Activated CD4-positive, alpha-beta T cell treated with anti-CD3 and anti-CD28 coated beads for 4 hours (primary cell): ENCODE measurements around the gene SLBP.
A peak's percentile ranks its signal among the peaks of the same experiment; 100 is the strongest.

ENCODE experiments used
- DNase-seq, 2 donors: peaks; one replicate each; pipeline ENCODE4 v3.0.0-alpha.2; 2020

Gene SLBP

DNA sequence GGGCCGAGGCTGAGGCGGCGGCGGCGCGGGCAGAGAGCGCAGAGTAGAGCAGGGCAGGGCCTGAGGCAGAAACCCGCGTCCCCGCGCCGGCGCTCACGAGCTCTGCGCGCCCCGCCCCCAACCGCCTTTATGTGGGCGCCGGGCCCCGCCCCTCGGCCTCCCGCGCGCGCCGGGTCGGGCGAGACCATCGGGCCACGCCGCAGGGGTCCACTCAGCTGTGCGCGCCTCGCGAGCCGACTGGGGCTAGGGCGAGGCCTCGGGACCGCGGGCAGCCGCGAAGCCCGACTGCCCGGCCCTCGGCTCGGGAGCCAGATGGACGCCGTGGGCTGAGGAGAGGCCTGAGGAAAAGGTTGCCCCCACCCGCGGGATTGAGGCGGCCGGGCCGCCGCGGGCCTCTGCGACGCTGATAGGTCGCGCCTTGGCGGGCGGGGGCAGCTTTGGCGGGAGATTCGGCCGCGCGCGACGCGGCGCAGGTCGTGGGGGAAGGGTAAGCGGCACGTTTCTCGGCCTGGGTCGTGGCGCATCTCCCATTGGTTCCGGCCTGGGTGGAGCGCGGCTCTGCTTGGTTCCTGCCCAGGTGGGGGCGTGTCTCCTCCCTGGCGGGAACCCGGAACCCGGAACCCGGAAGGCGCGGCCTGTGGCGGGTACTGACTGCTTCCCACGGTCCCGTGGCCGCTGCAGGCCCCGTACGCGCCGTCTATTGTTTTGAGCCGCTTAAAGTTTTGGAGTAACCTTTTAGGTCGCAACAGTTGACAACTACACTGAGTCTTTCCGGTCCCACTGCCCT is at the start of gene SLBP:
Gene SLBP, minus strand, starts transcription at position 104 of the 787 bp plus-strand sequence. CDS start 131 bp downstream, outside the sequence.
- DNase-seq = peak; percentile 99

DNA sequence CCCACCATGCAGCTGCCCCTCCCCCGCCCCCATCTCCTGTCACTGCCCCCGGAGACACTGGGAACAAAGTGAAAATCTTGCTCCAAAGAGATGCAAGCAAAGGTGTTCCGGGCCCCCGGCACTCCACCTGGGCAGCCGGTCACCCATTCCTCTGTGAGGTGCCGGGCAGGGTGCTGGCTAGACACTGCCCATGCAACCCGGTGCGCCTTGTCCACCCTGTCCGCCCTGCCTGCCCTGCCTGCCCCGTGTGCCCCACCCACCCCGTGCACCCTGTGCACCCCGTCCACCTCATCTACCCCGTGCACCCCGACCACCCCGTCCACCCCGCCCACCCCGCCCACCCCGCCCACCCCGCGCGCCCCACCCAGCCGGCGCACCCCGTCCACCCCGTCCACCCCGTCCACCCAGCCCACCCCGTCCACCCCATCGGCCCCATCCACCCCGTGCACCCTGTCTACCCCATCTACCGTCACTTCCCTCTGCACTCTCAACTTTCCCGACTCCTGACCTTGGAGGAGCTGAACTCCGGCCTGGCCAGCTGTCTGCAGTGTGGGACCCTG is 49.1 kb upstream of the SLBP start:
- no peak for DNase-seq

DNA sequence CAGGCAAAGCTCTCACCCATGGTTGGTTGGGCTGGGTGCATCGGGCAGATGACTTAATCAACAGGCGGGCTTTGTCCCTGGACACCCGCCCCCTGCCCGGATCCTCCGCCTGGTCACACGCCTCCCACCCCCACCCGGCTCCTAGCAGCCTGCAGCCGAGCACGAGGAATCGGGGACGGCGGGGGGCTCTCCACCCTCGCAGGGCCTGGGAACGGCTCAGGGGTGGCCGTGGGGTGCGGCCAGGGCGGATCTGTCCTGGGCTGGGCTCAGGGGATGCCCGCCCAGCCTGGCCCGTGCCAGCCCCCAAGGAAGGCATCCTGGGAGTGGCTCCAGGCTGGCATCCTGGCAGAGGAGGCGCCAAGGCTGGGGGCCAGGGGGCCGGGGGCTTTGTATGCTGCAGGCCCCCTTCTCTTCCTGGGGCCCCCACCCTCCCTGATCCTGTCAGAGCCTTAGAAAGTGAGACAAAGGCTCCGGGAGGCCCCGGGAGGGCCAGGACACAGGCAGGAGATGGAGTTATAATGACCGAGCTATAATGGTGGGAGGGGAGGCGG is 48.5 kb upstream of the SLBP start:
- DNase-seq = no peak

DNA sequence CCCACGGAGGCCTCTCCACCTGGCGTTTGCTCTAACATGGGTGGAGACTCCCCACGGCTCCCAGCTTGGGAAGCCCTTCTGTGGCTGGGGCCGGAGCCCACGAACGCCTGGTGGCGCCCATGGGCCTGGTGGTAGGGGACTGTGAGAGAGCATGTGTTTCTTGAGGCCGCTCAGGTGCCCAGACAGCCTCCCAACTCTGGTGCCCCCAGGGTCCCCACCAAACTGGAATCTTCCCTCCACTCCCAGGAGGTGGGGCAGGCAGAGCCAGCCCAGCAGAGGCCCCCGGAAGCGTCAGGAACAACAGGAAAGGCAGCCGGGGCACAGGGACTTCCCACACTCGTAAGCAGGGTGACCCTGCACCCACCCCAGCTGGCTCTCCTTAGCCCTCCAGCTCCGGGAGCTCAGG is 47.7 kb upstream of the SLBP start:
- no peak for DNase-seq

DNA sequence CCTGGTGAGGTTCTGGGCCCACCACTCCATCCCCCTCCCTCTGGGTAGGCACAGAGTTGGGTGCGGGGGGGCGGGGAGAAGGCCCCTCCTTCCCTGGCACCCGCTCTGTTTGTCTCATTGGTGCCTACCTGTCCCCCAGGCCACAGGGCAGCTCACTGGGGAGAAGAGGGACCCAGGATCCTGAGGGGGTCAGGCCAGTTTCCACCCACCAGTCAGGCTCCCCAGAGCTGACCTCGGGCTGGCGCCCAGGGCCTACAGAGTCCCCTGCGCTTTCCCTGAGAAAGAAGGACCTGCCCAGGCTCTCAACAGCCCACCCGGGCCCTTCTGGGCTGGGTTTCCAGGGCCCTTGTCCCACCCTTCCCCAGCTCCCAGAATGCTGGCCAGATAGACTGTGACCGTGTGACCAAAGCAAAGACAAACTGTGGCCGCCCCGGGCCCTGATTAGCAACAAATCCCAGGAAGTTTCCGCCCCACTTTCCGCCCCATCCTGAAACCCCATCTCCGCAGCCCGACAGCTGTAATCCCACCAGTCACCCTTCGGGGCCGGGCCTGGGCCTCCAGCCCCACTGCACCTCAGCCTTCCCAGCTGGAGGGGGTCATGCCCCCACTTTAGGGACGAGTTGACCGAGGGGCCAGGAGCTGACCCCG is 47.2 kb upstream of the SLBP start:
- no peak for DNase-seq

DNA sequence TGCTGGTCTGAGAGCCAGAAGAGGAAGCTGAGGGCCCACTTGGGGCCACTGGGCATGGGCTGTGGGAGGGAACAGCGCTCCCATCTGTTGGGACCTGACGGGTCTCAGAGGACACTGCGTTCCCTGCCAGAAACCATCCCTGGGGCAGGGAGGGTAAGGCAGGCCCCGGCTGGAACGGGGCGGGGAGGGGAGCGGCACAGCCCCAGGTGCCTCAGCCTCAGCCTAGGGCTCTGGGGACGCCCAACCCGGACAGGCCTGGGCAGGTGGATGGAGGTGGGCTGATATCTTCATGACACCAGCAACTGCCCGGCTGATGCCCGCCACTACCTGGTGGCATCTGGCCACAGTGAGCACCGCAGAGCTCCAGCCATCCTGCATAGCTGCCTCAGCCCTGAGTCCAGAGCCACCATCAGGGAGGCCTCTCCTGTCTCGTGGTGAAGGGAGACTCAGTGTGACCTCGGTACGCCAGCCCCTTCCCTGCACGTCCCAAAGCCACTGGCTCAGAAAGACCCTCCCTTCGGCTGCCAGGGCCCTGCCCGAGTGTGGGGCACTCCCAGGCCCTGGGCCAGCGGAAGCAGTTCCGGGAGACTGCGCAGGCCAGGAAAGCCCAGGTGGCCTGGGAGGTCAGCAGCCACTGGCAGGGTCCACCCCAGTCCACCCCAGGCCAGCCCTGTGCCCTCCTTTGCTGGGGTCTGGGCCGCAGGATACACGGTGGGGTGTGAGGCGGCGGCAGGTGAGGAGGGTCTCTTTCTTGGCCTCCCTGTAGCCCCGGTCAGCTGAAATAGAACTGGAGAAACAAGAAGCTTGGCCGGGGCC is 46.4 kb upstream of the SLBP start:
- DNase-seq = no peak

DNA sequence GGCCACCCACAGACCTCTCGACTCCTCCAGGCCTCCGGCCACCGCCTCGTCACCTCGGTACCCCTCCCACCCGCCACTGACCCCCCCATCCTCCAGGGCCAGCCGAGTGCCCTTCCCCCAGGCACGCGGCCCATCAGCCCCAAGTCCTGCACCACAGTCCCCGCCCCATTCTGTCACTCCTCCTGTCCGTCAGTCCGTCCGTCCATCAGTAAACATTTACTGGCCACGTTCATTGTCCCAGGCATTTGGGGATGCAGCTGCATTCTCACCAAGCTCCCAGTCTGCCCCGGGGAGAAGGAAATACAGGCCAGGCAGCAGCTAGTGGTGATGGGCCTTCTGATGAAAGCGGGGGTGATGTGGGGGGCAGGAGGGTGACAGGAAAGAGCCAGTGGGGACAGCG is 45.7 kb upstream of the SLBP start:
- no peak for DNase-seq

DNA sequence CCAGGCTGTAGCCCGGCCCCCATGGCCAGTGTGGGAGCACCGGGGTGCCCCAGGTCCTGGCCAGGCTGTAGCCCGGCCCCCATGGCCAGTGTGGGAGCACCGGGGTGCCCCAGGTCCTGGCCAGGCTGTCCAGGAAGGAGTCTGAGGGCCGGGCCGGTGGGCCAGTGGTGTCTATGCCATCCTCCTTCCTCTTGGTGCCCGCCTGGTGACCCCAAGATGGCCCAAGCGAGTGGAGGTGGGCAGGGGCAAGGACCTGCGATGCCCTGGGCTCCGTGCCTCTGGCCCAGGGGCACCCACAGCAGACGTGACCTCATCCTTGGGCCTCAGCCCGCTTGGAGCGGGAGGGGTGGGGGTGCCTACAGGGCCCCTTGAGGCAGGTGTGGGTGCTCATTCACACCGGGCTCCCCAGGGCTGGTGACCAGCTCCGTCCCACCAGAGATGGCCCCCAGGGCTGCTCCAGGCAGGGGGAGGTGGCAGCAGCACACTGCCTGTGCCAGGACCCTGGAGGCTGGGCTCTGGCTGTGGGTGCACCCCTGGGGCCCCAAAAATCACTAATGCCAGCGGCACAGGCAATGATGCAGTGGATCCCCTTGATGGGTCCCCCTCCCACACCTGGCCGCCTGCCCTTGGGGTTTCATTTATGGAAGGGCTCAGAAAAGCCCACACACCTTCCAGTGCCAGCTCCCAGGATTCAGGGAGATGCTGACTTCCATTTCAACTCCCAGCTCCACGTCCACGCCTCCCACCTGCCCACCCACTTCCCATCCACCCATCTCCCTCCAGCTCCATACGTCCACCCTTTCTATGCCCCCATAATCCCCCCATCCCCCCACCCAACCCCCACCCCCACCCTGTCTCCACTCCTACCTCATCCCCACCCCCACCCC is 45.0 kb upstream of the SLBP start:
- DNase-seq = no peak

DNA sequence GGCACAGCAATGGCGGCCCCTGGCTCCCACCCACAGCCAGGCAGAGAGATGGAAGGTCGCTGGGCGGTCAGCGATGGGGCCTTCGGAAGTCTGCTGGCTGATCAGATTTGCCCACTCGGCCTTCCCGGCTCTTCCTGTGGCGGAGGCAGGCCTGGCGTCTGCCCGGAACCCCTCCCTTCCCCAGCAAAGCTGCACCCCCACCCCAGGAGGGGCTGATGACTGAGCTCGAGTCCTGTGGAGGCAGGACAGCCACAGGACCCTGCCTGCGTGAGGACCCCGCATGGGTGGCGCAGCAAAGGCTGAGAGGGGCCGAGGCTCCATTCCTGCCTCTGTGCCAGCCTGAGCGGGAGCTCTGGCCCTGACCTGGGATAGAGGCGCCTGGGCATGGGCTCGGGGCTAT is 44.0 kb upstream of the SLBP start:
- no peak for DNase-seq

DNA sequence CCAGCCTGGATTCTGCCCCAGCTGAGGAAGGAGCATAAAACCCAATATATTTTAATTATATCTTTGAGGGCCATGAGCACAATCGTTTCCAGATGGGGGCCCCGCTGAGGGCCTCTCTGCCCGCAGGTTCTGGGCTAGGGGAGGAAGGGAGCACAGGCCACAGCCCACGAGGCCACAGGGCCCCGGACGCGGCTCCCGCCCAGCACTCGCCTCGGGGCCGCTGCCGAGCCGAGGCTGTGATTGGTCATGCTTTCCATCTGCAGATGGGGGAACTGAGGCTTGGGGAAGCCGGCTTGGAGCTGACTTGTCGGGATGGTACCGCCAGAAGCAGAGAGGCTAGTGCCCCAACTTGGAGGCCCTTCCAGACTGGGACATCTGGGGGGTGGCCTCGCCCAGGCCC is 43.2 kb upstream of the SLBP start:
- DNase-seq = no peak

DNA sequence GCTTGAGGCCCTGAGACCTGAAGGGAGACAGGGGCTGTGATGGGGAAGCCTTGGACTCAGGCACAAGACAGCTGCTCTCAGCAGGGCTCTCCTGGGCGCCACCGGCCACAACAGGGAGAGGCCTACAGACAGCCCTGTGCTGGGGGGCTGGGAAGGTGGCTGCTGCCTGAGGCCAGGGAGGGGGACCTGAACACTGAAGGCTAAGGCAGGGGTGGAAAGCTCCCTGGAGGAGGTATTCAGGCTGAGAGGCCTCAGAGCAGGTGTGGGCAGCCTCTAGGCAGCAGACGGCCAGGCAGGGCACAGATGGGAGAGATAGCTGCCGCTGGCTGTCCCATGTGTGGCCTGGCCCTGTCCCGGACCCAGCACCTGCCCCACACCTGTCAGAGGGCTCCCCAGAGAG is 42.2 kb upstream of the SLBP start:
- no peak for DNase-seq

DNA sequence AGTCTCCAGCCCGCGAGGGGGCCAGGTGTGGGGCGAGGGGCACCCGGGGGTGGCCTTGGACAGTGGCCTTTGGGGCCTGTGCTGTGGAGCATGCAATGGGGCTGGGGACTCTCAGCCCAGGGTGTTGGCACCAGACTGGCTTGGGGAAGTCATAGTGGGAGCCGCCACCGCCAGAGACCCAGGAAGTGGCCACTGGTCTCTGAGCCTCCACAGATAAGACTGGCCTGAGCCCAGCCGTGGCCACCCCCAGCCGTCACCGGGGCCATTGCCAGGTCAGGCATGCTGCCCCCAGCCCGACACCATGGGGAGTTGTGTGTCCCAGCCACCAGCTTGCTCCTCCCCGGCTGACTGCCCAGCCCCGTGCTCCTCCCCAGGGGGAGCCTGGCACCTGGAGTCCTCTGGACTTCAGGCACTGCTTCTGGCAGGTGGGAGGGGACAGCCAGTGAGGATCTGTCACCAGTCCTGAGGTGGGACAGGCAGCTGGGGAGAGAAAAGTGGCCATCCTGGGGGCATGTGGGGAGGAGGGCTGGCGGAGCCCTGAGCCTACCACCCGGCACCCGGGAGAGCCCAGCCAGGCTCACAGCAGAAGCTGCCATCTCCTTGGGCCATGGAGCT is 41.7 kb upstream of the SLBP start:
- DNase-seq = no peak

DNA sequence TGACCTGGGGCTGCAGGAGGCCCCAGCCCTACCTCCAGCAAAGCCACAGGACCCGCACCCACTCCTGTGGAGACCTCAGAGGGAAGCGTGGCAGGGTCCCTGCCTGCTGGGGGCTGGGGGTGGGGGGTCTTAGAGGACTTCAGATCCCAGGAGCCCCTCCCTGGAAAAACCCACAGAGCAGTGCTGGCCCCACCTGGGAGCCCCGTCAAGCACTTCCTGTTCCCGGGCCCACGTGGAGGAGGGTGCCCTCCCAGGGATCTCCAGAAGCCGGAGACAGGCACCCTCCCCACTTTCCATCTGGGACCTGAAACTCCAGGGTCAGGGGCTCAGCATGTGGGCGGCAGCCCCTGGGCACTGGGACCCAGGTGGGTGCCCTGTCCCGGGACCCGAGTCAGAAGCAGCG is 41.2 kb upstream of the SLBP start:
- DNase-seq = no peak

DNA sequence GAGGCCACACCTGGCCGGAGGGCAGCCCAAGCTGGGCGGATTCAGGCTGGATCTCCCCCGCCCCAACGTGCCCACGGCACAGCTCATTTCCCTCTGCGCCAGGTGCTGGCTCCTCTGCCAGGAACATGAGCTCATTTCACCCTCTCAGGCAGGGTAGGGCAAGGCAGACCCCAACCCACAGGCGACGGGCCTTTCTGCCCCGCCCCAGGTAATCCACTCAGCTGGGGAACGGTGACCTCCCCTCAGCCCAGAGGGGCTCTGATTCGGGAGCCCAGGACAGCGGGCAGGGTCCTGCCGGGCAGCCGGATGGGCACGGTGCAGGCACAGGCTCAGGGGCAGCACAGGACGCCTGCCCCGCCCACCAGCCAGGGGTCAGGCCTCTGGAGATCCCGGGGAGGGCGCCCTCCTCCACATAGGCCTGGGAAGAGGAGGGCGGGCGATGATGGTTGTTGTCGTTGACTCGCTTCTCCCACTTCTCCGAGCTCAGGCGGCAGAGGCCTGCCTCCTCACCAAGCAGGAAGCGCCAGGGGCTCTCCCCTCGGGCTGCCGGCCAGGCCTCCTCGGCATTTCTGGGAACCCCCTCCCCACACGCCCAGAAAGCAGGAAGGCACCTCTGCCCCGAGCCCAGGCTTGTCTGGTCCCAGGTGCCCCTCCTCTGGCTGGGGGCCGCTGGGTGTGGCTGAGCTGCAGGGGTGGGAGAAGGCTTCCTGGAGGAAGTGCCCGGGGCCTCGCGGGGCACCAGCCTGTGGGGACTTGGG is 40.3 kb upstream of the SLBP start:
- no peak for DNase-seq

DNA sequence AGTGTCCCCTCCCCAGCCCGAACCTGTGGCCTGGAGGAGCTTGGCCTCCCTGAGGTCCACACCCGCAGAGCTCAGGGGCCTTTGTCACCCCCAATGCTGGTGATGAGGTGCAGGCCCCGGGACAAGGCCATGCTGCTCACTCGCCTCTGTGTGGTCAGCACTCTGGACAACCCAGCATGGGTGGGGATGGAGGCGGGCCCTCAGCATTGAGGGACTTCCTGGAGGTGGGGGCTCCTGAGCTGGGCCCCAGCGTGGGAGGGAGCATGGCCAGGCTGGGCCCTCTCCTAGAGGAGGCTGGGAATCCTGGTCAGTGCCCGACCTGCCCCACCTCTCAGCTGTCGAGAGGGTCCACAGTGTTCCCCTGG is 39.8 kb upstream of the SLBP start:
- DNase-seq = no peak

DNA sequence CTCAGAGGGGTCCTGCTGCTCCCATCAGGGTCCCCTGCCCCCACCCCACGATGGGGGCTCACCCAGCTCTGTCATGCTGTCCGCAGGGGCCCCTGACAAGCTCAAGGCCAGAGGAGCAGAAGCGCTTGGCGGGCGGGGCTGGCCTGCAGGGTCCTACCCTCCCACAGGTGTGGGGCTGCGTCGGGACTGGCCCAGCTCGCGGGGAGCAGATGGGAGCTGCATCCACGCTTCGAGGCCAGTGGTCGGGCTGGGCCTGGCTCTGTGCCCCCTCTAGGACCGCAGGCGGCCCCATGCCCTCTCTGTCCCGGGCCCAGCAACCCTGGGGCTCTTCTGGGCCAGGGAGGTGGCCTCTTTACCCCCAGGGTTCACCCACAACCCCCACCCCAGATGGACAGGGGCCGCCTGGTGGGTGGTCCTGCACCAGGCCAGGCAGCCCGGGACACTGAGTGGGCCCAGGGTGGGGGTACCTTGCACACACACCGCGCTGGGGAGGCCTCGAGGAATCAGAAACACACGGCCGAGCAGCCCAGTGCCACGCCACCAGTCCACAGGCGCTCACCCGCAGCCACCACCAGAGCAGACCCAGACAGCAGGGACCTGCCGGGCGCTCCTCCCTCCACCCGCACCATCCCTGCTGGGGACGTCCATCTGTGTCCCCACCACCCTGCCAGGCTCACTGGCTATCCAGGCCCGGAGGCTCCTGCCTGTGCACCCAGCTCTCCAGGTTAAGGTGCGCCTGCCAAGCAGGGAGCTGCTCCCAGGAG is 39.2 kb upstream of the SLBP start:
- DNase-seq = no peak

DNA sequence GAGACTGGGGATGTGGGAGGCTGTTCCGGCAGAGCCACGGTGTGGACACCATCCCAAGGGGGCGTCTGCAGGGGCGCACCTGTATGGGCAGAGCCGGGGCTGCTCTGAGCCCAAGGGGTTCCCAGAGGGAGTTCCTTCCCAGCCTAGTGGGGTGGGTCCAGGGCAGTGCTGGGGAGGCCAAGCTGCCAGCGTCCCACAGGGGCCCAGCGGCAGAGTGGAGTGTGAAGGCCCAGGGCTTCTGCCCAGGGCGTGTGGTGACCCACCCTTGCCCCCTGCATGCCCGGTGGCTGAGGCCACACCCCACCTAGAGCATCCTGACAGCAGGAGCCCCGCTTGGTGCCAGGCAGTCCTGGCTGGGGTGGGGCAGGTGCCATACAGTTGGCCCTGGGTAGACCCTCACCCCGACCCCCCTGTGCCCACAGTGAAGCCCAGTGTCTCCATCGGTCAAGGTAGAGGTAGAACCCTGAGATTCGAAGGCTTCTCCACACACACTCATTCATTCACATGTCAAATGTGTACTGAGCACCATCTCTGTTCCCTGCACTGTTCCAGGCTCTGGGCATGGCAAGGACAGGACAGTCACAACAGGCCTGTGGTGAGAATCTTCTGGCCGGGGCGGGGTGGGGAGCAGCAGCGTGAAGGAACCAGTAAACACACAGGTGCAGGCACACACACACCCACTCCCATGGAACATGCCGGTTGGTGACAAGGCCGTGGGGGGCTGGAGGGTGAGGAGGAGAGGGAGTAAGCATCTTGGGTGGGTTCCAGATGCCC is 38.4 kb upstream of the SLBP start:
- no peak for DNase-seq

DNA sequence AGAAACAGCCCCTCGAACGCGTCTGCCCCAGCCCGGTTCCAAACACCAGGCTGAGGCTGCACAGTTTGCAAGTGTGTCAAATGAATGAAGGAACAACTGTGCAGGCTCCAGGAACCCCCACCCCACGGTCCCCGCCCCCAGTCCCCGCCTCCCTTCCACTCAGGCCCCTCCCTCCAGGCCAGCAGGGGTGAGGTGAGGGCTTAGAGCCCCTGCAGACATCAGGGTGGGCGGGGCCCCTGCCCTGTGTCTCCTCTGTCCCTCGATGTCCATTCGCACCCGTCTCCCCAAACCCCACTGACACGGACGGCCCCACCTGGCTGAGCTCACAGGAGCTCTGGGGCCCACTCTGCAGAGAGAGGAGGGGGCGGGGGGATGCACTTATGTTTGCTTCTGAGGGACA is 37.7 kb upstream of the SLBP start:
- DNase-seq = no peak

DNA sequence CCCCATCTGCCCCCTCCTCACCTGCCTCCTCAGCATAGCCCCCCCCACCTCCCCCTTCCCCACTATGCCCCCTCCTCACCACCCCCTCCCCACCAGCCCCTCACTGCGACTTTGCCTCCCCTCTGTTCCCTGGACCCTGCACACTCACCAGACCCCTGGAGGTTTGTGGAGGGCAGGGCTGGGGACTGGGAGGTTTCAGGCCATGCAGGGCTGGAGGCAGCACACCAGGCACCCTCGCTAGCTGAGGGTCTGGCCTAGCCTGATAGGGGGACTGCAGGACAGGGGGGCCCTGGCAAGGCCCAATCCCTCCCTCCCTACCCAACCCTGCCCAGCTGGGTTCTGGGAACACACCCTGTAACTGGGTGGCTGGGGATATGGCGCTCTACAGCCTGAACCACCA is 37.3 kb upstream of the SLBP start:
- DNase-seq = no peak
